HG03280 (cell line): Measurements from ENCODE around the gene ZFR.
"Not testable (repeated sequence)": the region's sequence is repeated elsewhere in the genome, so short reads cannot be mapped to it uniquely, and the experiment has no call there.

Experiments used
- ATAC-seq: cut with Tn5 transposase; IDR thresholded peaks from one replicate; pipeline ENCODE4 v1.9.1; 2021; ENCODE audit warnings: mild to moderate bottlenecking, moderate library complexity; ENCODE audit not compliant: unreplicated experiment

ZFR gene

DNA sequence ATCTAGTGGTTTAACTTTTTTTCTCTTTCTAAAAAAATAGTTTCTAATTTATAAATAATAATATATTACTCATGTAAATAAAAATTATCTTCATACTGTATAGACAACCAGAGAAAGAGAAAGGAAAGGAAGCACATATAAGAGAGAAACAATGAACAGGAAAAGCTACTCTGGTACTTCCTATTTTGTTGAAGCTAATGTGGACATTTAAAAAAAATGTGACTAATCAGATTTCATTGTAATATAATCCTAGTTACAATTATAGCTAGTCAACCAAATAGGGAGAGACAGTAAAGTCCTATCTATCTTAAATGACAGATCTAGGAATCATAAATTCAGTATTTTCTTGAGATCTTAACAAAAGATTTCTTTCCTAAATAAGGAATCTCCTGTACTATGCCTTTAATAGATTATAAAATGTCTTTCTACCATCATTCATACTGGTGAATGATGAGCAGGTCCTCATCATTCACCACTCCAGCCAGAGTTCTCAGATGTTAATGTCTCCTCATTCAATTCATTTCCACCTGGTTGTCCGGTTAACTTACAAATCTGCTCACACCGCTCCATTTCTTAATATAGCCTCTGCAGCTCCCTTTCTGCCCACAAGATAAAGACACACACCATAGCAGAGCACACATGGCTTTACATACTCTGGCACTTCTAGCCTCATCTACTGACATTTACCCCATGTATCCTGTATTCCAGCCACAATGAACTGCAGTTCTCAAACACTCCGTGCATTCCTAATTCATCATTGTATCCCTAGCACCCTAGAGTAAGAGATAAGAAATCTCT lies 30.9 kb downstream of the ZFR start:
- ATAC-seq: no peak

DNA sequence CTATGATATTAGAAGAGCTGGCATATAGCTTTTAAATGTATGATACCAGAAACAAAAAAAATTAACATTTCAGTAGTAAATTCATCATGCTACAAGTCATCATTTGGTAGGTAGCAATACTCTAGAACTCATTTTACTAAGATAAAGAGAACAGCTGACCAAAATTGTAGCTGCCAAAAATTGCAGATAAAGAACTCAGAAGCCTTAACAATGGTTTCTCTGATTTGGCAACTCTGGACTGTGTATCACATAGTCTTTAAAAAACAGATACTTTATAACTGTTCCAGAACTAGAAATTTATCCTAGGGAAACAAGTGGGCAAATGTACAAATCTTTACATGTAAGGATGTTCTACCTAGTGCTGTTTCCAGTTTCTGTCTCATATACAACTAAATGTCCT lies 33.9 kb downstream of the ZFR start:
- ATAC-seq: no peak

DNA sequence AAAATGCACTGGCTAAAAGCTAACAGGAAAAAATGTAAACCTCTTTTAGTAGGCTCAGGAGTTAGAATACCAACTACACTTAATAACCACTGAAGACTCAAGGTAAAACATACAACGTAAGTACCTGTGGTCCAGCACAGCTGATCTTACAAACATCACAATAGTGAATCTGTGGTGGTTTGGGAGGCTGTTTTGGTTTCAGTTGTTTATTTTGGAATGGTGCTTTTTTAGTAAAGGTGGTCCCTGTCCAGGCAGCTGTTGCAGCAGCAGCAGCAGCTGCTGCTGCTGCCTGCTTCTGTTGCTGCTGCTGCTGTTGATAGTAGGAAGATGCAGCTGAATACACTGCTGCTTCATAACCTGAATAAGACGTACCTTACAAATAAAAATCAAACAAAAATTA lies 37.9 kb downstream of the ZFR start:
- ATAC-seq: no peak

GRCh38 chr5:32405507-32405906 lies 39.0 kb downstream of the ZFR start:
- ATAC-seq: no peak

- ATAC-seq: no peak
Measured at GRCh38 chr5:32403760-32404159, 40.8 kb downstream of the ZFR start.

DNA sequence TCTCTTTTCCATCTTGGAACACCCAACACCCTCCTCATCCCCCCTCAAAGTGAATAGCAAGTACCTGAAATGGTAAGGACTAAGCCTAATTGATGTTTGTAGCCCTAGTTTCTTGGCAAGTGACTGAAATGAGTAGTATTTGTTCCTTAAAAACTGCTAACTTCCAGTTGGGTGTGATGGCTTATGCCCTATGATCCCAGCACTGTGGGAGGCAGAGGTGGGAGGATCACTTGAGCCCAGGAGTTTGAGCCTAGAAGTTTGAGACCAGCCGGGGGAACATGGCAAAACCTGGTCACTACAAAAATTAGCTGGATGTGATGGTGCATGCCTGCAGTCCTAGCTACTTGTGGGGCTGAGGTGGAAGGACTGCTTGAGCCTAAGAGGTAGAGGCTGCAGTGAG lies 44.1 kb downstream of the ZFR start:
- ATAC-seq: no peak

- not testable (repeated sequence) for ATAC-seq
Measured at GRCh38 chr5:32398754-32399153, 45.8 kb downstream of the ZFR start.

- ATAC-seq: no peak
Measured at GRCh38 chr5:32394981-32395380, 49.6 kb downstream of the ZFR start.

GRCh38 chr5:32392039-32392438 lies 52.5 kb downstream of the ZFR start:
- ATAC-seq: no peak

DNA sequence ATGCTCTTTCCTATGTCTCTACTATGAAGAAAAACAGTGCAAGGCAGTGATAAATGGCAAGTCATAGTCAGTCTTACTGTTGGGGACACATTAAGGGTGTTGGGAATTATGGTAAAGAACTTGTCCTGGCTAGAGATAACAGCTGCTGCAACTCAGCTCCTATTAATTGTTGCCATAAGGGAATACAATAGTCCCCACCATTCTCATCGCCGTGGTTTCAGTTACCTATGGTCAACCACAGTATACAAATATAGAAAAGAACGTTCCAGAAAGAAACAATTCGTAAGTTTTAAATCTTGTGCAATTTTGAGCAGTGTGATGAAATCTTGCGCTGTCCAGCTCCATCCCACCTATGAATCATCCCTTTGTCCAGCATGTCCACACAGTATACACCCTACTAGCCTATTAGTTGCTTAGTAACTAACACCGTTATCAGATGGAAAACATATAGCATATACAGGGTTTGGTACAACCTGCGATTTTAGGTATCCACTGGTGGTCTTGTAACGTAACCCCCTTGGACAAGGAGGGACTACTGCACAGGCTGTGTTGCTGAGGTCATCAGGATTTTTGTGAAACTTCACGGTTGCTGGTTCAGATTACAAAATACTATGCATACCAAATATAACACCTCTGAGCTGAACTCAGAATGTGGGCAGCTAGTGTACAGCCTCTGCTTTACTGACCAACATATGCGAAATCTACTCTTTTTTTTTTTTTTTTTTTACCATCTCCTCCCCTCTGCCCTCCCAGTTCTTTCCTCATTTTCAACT lies 53.5 kb downstream of the ZFR start:
- no peak for ATAC-seq

GRCh38 chr5:32388432-32389129 lies 56.0 kb downstream of the ZFR start:
- no peak for ATAC-seq

DNA sequence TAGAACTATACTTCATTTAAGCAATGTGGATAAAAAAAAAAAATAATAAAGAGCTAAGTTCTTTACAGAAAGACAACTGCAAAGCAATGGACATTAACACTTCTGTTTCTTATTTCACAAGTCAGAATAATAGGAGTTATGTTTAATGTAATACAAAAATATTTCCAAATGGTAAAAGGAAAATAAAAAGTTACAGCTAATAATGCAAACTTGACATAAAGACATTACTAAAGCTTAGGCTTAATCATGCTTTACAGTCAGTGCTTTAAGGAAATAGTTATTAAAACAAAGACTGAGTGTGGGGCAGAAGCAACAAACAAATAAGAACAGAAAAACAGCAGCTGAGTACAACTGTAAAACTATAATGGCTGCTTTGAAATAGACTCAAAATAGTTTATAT lies 56.7 kb downstream of the ZFR start:
- no peak for ATAC-seq

GRCh38 chr5:32387211-32387610 lies 57.3 kb downstream of the ZFR start:
- ATAC-seq: no peak

- no peak for ATAC-seq
Measured at GRCh38 chr5:32384621-32385020, 59.9 kb downstream of the ZFR start.

DNA sequence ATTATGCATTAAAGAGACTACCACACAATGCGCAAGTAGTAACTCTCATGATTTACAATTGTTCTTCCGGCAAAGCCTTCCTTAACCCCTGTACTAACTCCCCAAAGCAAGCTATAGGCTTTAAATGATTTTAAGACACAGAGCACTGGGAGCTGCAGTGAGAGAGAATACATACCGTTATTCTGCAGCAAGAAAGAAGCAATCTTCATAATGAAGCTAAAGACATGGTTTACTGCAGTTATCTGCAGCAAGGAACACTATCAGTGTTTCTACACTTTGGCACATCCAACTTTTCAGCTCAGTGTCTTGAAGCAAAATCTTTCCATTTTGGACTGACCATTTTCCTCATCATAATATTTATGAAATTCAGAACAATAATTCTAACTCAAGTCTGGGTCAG lies 61.0 kb downstream of the ZFR start:
- no peak for ATAC-seq

DNA sequence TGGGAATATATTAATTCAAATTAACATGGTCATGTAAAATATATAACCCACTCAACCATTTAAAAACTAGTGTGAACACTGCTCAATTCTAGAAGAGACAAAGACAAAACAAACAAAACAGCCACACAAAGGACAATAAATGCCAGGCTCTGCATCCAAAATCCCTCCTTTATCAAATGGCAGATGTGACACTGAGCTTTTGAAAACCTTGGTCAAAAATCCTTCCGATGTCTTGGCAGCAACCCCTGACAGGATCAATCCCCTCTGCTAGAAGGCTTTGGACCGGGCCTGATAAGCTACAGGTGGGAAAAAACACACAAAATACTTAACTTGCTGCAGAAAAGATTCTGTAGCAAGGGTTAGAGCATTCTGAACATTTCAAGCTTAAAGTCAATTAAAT lies 61.5 kb downstream of the ZFR start:
- ATAC-seq: no peak

GRCh38 chr5:32379421-32379820 lies 65.1 kb downstream of the ZFR start:
- no peak for ATAC-seq

GRCh38 chr5:32378966-32379365 lies 65.6 kb downstream of the ZFR start:
- ATAC-seq: no peak

- no peak for ATAC-seq
Measured at GRCh38 chr5:32369542-32370155, 74.9 kb downstream of the ZFR start.

DNA sequence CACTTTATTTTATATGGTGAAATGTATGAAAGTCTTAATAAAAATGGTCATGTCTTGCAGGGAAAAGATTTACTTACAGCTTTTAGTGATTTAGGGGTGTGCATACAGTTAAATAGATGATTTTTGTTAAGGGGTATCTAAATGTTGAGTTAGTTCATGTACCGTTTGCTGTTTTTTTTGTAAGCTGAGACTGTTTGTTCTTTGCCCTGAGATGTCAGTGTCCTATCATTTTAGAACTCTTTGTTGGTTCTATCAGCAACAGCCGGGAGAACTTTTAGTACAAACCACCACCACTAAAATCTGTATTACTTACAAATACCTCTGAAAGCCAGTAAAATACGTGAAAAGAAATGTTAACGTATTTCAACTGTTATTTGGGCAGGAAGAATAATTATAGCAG lies 75.5 kb downstream of the ZFR start:
- no peak for ATAC-seq

GRCh38 chr5:32367271-32367670 lies 77.3 kb downstream of the ZFR start:
- not testable (repeated sequence) for ATAC-seq
